Activated T-cell treated with anti-CD3 and anti-CD28 coated beads, Interleukin-2, amount 50 U/mL, for 72 hours (primary cell): ENCODE measurements around the gene ACER3. TPM values are rescaled to one million over a fixed set of nuclear protein-coding genes. Genes with fewer than 3 reads are reported as not detected.
"Not testable (repeated sequence)": the region's sequence is repeated elsewhere in the genome, so short reads cannot be mapped to it uniquely, and the experiment has no call there.

Experiments used
- ATAC-seq, 2 donors: fragments of 150-1000 bp; cut with Tn5 transposase; replicated peaks in 1 of 2; 2 replicates each; pipeline ENCODE4 v1.10.0; 2021; ENCODE audit warnings: moderate library complexity in 2 of 2, mild to moderate bottlenecking in 1 of 2
- DNase-seq, 2 donors: peaks; one replicate each; pipeline ENCODE4 v3.0.0; 2021 to 2022; ENCODE audit warnings: mixed read lengths in 1 of 2
- H3K27ac Mint-ChIP-seq: one replicate; pipeline ENCODE4 v1.8.0; 2022; ENCODE audit warnings: mild to moderate bottlenecking, moderate library complexity, mixed read lengths
- H3K27me3 Mint-ChIP-seq: one replicate; pipeline ENCODE4 v1.8.0; 2022; ENCODE audit warnings: low read depth, mixed read lengths
- H3K36me3 Mint-ChIP-seq, 2 donors: one replicate each; pipeline ENCODE4 v1.8.0; 2022; ENCODE audit warnings: mixed read lengths in 2 of 2, mild to moderate bottlenecking in 1 of 2; ENCODE audit not compliant: insufficient read depth in 2 of 2
- H3K4me1 Mint-ChIP-seq: one replicate; pipeline ENCODE4 v1.8.0; 2022; ENCODE audit warnings: low read depth, mixed read lengths
- H3K4me3 Mint-ChIP-seq, 2 donors: one replicate each; pipeline ENCODE4 v1.8.0; 2022; ENCODE audit warnings: mild to moderate bottlenecking in 2 of 2, mixed read lengths in 2 of 2, moderate library complexity in 2 of 2
- H3K9me3 Mint-ChIP-seq, 2 donors: one replicate each; pipeline ENCODE4 v1.8.0; 2022; ENCODE audit warnings: mixed read lengths in 2 of 2
- total RNA-seq, 2 donors: library from RNA; stranded (reverse); gene quantifications; one replicate each; pipeline ENCODE4 v1.2.3, GENCODE V29; 2022

ACER3 gene
- total RNA-seq, 2 donors from 2014 or later, result 13.1 to 16.2 TPM

DNA sequence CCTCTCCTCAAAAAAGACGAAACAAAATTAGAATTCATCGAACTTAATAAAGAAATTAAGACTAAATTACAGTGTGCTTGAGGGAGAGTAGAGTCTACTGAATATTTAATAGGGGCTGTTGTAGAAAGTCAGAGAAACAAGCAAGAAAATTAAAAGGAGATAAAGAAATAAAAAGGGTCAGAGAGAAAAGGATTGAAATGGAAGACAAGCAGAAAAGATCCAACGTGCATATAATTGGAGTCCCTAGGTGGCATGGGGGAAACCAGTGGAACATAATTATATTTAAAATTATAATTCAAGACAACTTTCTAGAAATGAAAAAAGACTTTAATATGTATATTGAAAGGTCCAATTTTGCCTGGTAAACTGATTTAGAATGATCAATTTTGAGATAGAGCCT, 74.3 kb downstream of the ACER3 start:
- Mint-ChIP-seq H3K36me3 (peaks cover 1 to 17% of the 10 kb centered on the region in 2 donors), H3K27ac (no peak overlapping the region), H3K4me3 (no peak overlapping the region), H3K4me1 (no peaks in the 10 kb centered on the region), H3K9me3 (peaks cover 0 to 3% of the 10 kb centered on the region in 2 donors), H3K27me3 (no peaks in the 10 kb centered on the region)
- no peak for ATAC-seq
- no peak for DNase-seq

DNA sequence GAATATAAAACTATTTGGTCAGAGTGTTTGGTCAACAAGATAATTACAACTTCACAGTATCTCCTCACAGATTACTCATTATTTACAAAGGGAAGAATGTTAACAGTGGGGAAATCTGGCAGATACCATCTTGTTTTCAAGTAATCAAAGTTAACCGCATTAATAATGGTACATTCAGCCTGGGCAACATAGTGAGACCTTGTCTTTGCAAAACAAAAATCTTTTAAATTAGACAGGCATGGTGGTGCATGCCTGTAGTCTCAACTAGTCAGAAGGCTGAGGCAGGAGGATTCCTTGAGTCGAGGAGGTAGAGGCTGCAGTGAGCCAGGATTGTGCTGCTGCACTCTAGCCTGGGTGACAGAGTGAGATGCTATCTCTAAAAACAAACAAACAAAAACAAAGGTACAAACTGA, 78.5 kb downstream of the ACER3 start:
- H3K27ac Mint-ChIP-seq, result peak overlapping the region; percentile 16
- H3K36me3 Mint-ChIP-seq, result peaks cover 3 to 15% of the 10 kb centered on the region in 2 donors
- no peak overlapping the region for H3K4me3 Mint-ChIP-seq
- DNase-seq, result no peak
- H3K9me3 Mint-ChIP-seq, result peaks cover 3 to 8% of the 10 kb centered on the region in 2 donors
- H3K4me1 Mint-ChIP-seq, result no peaks in the 10 kb centered on the region
- ATAC-seq, result no peak
- no peaks in the 10 kb centered on the region for H3K27me3 Mint-ChIP-seq

DNA sequence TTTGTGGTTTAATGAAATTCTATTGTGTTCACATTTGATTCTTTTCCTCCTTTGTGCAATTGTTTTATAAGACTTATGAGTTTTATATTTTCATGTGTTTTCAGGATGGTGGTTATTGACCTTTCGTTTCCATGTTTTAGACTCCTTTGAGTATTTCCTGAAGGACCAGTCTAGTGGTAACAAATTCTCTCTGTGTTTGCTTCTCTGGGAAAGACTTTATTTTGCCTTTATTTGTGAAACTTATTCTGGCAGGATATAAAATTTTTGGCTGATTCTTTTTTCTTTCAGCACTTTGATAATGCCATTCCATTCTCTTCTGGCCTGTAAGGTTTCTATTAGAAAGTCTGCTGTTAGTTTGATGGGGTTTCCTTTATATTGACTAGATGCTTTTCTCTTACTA, 83.5 kb downstream of the ACER3 start:
- no peaks in the 10 kb centered on the region for H3K27me3 Mint-ChIP-seq
- no peaks in the 10 kb centered on the region for H3K4me1 Mint-ChIP-seq
- DNase-seq, result no peak
- no peak for ATAC-seq
- peaks cover 8 to 12% of the 10 kb centered on the region in 2 donors for H3K9me3 Mint-ChIP-seq
- no peak overlapping the region for H3K27ac Mint-ChIP-seq
- peaks cover 11 to 17% of the 10 kb centered on the region in 2 donors for H3K36me3 Mint-ChIP-seq
- H3K4me3 Mint-ChIP-seq, result no peak overlapping the region

DNA sequence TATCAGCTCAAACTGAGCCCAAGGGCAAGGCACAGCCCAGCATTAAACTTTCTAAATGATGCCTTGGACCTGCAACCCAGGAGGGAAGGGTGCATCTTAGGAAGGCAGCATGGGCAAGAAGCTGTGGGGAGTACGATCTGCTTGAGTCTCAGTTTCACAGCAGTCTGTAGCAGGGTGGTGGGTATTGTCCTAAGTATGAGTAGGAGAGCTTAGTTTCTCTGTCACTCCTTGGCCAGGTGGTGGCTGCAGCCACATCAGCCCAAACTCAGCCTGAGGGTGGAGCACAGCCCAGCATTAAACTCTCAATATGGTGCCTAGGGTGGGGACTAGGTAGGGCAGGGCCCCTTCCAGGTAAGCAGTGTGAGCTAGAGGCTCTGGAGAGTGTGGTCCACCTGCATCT, 85.5 kb downstream of the ACER3 start:
- Mint-ChIP-seq H3K27ac (no peak overlapping the region), H3K4me1 (no peaks in the 10 kb centered on the region), H3K4me3 (no peak overlapping the region), H3K36me3 (peaks cover 11 to 17% of the 10 kb centered on the region in 2 donors), H3K27me3 (no peaks in the 10 kb centered on the region), H3K9me3 (peaks cover 8 to 12% of the 10 kb centered on the region in 2 donors)
- ATAC-seq, result no peak
- no peak for DNase-seq

DNA sequence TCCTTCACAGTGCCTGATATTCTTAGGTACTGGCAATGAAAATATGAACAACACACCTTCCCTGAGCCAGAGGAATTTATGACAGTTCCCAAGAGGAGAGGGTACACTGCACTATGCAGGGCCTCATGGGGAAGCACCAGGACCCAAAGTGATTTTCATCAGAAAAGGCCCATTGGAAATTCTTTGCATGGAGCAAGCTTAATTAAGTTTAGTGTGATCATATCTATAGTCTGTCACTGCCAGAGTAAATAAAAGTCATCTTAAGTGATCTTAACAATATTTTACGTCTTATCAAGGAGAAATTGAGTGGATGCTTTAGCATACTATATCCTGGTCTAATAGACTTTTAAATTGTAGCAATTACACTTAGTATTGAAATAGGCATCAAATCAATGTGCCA, 86.5 kb downstream of the ACER3 start:
- no peak overlapping the region for H3K4me3 Mint-ChIP-seq
- peaks cover 11 to 17% of the 10 kb centered on the region in 2 donors for H3K36me3 Mint-ChIP-seq
- DNase-seq, result no peak
- no peak for ATAC-seq
- H3K27me3 Mint-ChIP-seq, result no peaks in the 10 kb centered on the region
- H3K27ac Mint-ChIP-seq, result no peak overlapping the region
- no peaks in the 10 kb centered on the region for H3K4me1 Mint-ChIP-seq
- peaks cover 8 to 12% of the 10 kb centered on the region in 2 donors for H3K9me3 Mint-ChIP-seq

DNA sequence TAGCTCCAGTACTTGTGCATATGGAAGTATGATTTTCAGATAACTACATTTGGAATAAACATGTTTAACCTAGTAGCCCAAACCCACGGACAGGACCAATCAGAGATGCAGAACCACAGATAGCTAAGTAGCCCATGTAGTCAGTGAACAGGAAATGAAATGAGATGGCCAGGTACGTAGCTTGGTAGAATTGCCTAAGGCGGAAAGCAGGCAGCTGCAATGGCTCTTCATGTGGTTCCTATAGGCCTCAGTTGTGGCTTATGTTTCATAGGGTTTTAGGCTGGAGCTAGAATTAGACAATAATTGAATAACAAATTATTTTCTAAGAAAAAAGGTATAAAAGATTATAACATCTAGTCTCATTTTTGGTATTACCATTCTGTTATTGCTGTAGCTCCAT, 87.1 kb downstream of the ACER3 start:
- H3K27me3 Mint-ChIP-seq, result no peaks in the 10 kb centered on the region

DNA sequence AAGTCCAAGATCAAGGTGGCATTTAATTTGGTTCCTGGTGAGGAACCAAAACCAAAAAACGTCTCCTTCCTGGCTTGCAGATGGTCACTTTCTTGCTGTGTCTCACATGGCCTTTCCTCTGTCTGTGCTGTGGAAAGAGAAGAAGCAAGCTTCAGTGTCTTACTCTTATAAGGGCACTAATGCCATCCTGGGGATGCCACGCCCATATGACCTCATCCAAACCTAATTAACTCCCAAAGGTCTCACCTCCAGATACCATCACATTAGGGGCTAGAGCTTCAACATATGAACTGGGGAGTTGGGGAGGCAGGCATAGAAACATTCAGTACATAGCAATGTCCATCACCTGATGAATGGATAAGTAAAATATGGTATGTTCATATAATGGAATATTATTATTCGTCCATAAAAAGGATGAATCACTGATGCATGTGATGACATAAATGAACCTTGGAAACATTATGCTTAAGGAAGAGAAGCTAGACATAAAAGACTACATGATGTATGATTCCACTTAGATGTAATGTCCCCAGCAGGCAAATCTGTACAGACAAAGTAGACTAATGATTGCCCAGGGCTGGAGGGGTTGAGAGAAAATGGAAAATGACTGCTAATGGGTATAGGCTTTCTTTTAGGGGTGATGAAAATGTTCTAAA, 94.9 kb downstream of the ACER3 start:
- H3K4me1 Mint-ChIP-seq, result no peaks in the 10 kb centered on the region
- DNase-seq (no peak), ATAC-seq (no peak)
- H3K9me3 Mint-ChIP-seq, result no peaks in the 10 kb centered on the region
- peaks cover 0 to 1% of the 10 kb centered on the region in 2 donors for H3K36me3 Mint-ChIP-seq
- H3K4me3 Mint-ChIP-seq, result no peak overlapping the region
- H3K27ac Mint-ChIP-seq, result no peak overlapping the region
- no peaks in the 10 kb centered on the region for H3K27me3 Mint-ChIP-seq

More for the DNA sequence above, 87.1 kb downstream of the ACER3 start:
- no peak overlapping the region for H3K4me3 Mint-ChIP-seq
- DNase-seq (no peak), ATAC-seq (no peak)
- H3K36me3 Mint-ChIP-seq, result peaks cover 11 to 17% of the 10 kb centered on the region in 2 donors
- H3K4me1 Mint-ChIP-seq, result no peaks in the 10 kb centered on the region
- no peak overlapping the region for H3K27ac Mint-ChIP-seq
- H3K9me3 Mint-ChIP-seq, result peaks cover 8 to 12% of the 10 kb centered on the region in 2 donors

DNA sequence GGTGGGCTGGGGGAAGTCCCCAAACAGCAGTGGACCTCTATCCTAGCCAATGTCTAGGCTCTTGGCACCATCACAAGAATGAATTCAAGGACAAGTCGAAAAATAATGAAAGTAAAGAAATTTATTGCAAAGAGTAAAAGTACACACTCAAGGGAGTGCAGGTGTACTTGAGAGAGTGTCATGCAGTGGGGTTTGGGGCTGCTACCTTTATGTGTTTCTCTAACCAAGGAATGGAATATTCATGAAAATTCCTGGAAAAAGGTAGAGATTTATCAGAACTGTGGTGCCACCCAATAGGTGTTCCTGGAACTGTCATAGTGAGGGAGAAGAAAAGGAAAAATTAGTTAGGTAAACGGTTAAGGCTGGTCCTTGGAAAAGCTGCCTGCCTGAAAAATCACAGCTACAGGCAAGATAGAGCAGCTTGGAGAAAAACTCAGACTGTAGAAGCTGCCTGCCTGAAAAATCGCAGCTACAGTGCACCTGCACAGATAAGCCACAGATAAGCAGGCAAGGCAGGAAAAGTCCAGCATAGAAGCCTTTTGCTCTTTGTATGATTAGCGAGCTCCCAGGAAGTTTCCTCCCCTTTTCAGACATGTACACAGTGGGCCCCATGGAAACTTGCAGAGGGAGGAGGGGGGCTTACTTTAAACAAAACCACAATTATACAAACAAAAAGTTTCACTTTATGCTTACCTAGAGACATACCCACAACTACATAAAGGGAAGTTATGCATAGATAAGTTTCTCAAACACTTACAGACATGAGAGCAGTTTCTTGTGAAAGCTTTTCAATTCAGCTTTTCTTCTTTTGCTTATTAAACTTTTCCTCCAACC, 102.1 kb downstream of the ACER3 start:
- peak in 1 of 2 donors; percentile 25 for ATAC-seq
- Mint-ChIP-seq H3K36me3 (peaks cover 3 to 9% of the 10 kb centered on the region in 2 donors), H3K27me3 (no peaks in the 10 kb centered on the region), H3K4me3 (no peak overlapping the region), H3K9me3 (peaks cover 2 to 6% of the 10 kb centered on the region in 2 donors), H3K27ac (no peak overlapping the region), H3K4me1 (peaks cover 10% of the 10 kb centered on the region)
- DNase-seq, result no peak

DNA sequence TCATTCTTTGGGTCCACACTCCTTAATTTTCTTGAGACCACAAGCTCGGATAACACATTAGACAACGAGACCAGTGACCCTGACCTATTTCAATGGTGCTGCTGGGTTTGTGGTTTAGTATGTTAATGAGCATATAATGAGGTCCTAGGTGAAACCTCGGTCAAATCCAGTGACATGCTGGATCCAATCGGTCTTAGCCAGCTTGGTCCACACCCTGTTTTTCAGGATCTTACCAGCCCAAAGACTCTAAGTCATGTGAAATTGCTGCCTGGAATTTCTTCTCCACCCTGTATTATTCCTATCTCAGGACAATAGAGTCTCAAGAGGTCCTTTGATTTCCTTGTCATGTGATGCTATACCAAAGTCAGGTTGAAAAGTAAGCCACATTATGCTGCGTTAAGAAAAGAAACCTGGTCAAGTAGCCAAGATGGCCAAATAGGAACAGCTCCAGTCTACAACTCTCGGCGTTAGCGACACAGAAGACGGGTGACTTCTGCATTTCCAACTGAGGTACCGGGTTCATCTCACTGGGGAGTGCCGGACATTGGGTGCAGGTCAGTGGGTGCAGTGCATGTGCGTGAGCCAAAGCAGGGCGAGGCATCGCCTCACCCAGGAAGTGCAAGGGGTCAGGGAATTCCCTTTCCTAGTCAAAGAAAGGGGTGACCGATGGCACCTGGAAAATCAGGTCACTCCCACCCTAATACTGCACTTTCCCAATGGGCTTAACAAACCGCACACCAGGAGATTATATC, 102.9 kb downstream of the ACER3 start:
- not testable (repeated sequence) for H3K27ac Mint-ChIP-seq, H3K36me3 Mint-ChIP-seq, H3K9me3 Mint-ChIP-seq, ATAC-seq, H3K27me3 Mint-ChIP-seq, DNase-seq, H3K4me1 Mint-ChIP-seq, H3K4me3 Mint-ChIP-seq

DNA sequence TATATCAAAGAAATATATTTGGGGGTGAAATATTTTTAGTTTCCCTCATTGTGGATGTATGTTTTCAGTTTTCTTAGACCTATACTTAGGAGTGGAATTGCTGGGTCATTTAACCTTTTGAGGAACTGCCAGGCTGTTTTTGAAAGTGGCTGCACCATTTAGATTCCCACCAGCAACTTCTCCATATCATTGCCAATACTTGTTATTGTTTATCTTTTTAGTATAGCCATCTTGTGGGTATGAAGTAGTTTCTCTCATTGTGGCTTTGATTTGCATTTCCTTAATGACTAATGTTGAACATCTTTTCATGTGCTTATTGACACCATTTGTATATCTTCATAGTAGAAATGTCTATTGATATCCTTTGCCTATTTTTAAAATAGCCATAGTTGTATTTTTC, 111.3 kb downstream of the ACER3 start:
- no peak overlapping the region for H3K27ac Mint-ChIP-seq
- no peaks in the 10 kb centered on the region for H3K27me3 Mint-ChIP-seq
- H3K36me3 Mint-ChIP-seq, result no peaks in the 10 kb centered on the region
- ATAC-seq, result no peak
- H3K4me1 Mint-ChIP-seq, result no peaks in the 10 kb centered on the region
- peaks cover 1 to 10% of the 10 kb centered on the region in 2 donors for H3K9me3 Mint-ChIP-seq
- DNase-seq, result no peak
- H3K4me3 Mint-ChIP-seq, result no peak overlapping the region

DNA sequence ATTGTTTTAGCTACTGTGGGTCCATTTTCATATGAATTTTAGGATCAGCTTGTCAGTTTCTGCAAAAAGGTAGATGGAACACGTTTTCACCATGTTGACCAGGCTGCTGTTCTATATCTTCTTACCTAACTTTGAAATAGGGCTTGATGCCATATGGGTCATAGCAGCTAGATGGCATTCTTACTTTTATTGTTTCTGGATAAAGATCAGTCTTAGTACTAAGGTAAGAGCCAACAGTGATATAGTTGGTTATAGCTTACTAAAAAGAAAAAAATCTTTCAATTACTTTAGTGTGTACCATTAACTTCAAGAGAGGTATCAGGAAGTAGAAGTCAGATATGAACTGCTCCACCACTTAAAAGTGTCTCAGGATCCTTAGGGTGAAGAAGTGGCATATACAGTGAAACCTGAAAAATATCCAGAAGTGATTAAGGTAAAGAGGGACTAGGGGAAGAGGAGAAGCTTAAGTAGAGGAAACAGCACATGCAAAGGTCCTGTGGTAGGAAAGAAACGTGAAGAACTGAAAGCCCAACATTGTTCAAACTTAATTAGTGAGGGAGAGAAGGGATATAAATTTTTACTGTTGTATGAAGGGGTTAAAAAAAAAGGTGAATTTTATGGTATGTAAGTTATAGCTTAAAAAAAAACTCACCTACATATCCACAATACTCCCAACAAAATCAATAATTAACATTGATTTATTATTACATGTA, 113.6 kb downstream of the ACER3 start:
- Mint-ChIP-seq H3K27ac (no peak overlapping the region), H3K4me3 (no peak overlapping the region), H3K27me3 (no peaks in the 10 kb centered on the region), H3K4me1 (no peaks in the 10 kb centered on the region), H3K36me3 (peaks cover 0 to 3% of the 10 kb centered on the region in 2 donors), H3K9me3 (peaks cover 1 to 12% of the 10 kb centered on the region in 2 donors)
- no peak for DNase-seq
- ATAC-seq, result no peak

DNA sequence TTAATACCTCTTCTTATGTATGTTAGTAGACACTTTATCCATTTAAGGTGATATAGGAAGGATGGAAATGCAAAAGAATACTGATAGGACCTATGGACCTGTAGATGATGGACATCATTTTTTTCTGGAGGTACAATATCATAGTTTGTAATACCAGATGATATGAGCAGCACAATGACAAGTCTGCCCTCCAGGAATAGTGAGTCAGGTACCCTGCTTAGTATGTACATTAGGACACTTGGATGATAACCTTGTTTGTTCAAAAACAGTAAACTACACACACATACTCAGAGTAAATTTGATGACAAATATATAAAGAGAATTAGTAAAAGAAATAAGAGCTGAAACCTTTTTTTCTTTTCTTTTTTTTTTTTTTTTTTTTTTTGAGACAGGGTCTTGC, 114.8 kb downstream of the ACER3 start:
- H3K4me1 Mint-ChIP-seq, result no peaks in the 10 kb centered on the region
- DNase-seq (no peak), ATAC-seq (no peak)
- H3K36me3 Mint-ChIP-seq, result peaks cover 0 to 3% of the 10 kb centered on the region in 2 donors
- no peaks in the 10 kb centered on the region for H3K27me3 Mint-ChIP-seq
- H3K4me3 Mint-ChIP-seq, result no peak overlapping the region
- H3K27ac Mint-ChIP-seq, result no peak overlapping the region
- peaks cover 0 to 12% of the 10 kb centered on the region in 2 donors for H3K9me3 Mint-ChIP-seq
